Activated CD8-positive, alpha-beta memory T cell treated with anti-CD3 and anti-CD28 coated beads, Interleukin-2, amount 10 ng/mL, durations not matched to agents 7 days and 5 days (primary cell): Measurements from ENCODE around the gene ELK4. TPM values are rescaled to one million over a fixed set of nuclear protein-coding genes. Genes with fewer than 3 reads are reported as not detected.
A peak's percentile ranks its signal among the peaks of the same experiment; 100 is the strongest.
"Not testable (repeated sequence)": the region's sequence is repeated elsewhere in the genome, so short reads cannot be mapped to it uniquely, and the experiment has no call there.

ENCODE experiments used
- ATAC-seq: fragments of 150-1000 bp; cut with Tn5 transposase; one replicate; pipeline ENCODE4 v1.10.0; 2021; ENCODE audit warnings: moderate library complexity
- CTCF ChIA-PET: fragments of 350-600 bp; sonication (Branson Sonifier 250); formaldehyde crosslinking; loops from one replicate; lab custom pipeline; 2021; ENCODE audit warnings: antibody characterized with exemption; lab: Charles Lee
- DNase-seq: peaks from one replicate; pipeline ENCODE4 v3.0.0-alpha.2; 2020
- H3K27ac Mint-ChIP-seq: one replicate; pipeline ENCODE4 v1.8.0; 2021; ENCODE audit warnings: mild to moderate bottlenecking, mixed read lengths
- H3K27me3 Mint-ChIP-seq: one replicate; pipeline ENCODE4 v1.8.0; 2021; ENCODE audit warnings: mixed read lengths
- H3K36me3 Mint-ChIP-seq: one replicate; pipeline ENCODE4 v1.8.0; 2021; ENCODE audit warnings: mild to moderate bottlenecking, mixed read lengths
- H3K4me1 Mint-ChIP-seq: one replicate; pipeline ENCODE4 v1.8.0; 2021; ENCODE audit warnings: mixed read lengths
- H3K4me3 Mint-ChIP-seq: one replicate; pipeline ENCODE4 v1.8.0; 2021; ENCODE audit warnings: mild to moderate bottlenecking, moderate library complexity, mixed read lengths
- H3K9me3 Mint-ChIP-seq: one replicate; pipeline ENCODE4 v1.8.0; 2022; ENCODE audit warnings: low read depth, mixed read lengths
- total RNA-seq, 2 experiments: library from RNA; stranded (reverse); gene quantifications; one replicate each; pipeline ENCODE4 v1.2.3, GENCODE V29; 2021

ELK4 gene
- total RNA-seq, 2 experiments from 2014 or later: 70.9 to 79.7 TPM

- H3K4me3 Mint-ChIP-seq, H3K27ac Mint-ChIP-seq, ATAC-seq, DNase-seq, H3K9me3 Mint-ChIP-seq, H3K36me3 Mint-ChIP-seq: not testable (repeated sequence)
- H3K27me3 Mint-ChIP-seq: peaks cover 34% of the 10 kb centered on the region
- peaks cover 14% of the 10 kb centered on the region for H3K4me1 Mint-ChIP-seq
- CTCF ChIA-PET: interaction anchor here (1.2 to 6.1 kb wide), 7 partner anchors 14 to 240 kb away, joined by 4 to 59 read pairs (median 4); no protein-coding TSS in a partner anchor
These were observed 4.3 kb upstream of the ELK4 start for GRCh38 chr1:205636138-205636530.

DNA sequence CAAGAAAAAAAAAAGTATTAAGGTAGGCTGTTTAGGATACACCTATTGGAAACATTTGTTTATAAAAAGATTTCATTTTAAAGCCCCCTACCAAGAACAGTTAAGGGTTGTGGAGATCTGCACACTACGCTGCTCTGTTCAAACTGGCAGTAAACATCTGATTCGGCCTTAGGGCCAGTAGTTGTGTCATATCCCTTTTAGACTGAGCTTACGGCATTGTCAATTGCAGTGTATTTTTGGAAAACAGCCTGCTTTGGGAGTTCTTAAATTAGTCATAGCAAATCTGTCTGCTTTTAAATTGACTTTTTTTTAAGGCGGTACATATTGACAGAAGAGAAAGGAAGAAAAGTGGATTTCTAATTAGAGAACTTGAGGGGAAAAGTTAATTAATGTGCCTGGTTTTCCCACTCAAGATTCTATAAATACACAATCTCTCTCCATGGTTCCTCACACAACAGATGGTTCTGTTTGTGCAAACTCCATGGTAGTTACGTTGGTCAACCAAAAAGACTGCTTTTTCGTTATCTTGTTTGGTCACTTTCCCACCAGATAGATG lies 1.7 kb upstream of the ELK4 start:
- Mint-ChIP-seq H3K27me3 (peaks cover 20% of the 10 kb centered on the region), H3K9me3 (no peaks in the 10 kb centered on the region), H3K27ac (no peak overlapping the region), H3K36me3 (peaks cover 5% of the 10 kb centered on the region), H3K4me1 (peaks cover 30% of the 10 kb centered on the region), H3K4me3 (no peak overlapping the region)
- CTCF ChIA-PET: interaction anchor here (1.0 to 6.9 kb wide), 11 partner anchors 10 to 237 kb away, joined by 3 to 199 read pairs (median 6); no protein-coding TSS in a partner anchor
- no peak for ATAC-seq
- DNase-seq: no peak

DNA sequence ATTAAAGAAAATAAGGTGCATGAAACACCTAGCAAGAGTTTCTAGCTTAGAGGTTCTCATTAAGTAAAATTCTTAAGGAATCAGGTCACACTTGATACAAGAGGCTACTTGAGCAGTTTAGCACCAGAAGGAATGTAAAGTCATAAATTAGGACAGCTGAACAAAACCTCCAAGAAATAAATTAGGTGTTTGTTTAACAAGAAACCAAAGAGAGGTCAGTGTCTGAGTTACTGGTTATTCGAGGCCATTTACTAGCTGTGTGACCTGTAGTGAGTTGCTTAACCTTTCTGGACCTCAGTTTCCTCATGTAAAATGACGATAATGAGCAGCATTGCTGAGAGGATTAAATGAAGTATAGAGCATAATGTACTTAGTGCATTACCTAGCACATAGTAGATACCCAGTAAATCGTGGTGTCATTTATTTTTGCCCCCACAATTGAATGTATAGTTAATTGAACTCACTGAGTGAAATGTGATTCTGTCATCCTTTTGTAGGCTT lies 908 bp upstream of the ELK4 start:
- Mint-ChIP-seq H3K27me3 (peaks cover 13% of the 10 kb centered on the region), H3K27ac (peak overlapping the region; percentile 83), H3K36me3 (peaks cover 13% of the 10 kb centered on the region), H3K4me1 (peaks cover 36% of the 10 kb centered on the region), H3K4me3 (peak overlapping the region; percentile 80), H3K9me3 (no peaks in the 10 kb centered on the region)
- ATAC-seq (no peak), DNase-seq (no peak)
- CTCF ChIA-PET: interaction anchor here (0.6 to 6.9 kb wide), 26 partner anchors 9 to 344 kb away, joined by 3 to 199 read pairs (median 5); partner anchors contain the start of genes RAB29 and SLC45A3

DNA sequence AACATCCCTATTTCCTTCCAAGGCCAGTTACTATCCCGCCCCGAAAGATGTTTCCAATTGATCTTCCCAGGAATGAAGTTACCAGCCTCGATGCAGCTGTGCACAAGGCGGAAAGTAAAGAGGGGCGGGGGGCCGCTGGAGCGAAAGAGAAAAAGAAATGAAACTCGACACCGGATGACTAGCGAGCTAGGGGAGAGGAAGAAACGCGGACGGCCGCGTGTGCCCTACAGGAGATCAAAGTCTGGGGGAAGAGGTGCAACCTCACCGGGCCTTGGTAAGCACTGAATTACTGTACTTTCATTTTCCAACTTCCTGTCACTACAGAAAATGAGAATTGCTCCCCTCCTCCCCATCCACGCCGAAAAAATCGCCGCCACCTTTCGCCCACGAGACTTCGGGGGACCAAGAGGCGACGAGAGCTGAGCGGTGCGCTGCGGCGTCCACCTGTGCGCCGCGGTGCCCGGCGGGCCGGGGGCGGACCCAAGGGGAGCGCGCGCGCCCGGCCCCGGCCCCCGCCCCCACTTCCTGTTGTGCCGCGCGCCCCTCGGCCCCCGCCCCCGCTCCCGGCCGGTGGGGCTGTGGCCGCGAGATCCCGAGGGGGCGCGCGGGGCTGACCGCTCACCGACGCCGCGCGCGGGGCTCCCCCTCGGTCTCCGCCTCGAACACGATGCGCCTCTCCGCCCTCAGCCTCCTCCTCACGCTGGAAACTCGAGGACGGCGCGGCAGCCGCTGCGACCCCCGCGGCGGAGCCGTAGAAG lies 622 bp downstream of the ELK4 start:
- ATAC-seq (peak; percentile 71), DNase-seq (peak; percentile 92)
- Mint-ChIP-seq H3K27me3 (no peaks in the 10 kb centered on the region), H3K36me3 (peaks cover 25% of the 10 kb centered on the region), H3K9me3 (no peaks in the 10 kb centered on the region), H3K4me1 (peaks cover 47% of the 10 kb centered on the region), H3K27ac (peak overlapping the region; percentile 100), H3K4me3 (peak overlapping the region; percentile 91)
- CTCF ChIA-PET: interaction anchor here (0.8 to 6.9 kb wide), 13 partner anchors 11 to 200 kb away, joined by 3 to 199 read pairs (median 4); partner anchors contain the start of gene SLC45A3

DNA sequence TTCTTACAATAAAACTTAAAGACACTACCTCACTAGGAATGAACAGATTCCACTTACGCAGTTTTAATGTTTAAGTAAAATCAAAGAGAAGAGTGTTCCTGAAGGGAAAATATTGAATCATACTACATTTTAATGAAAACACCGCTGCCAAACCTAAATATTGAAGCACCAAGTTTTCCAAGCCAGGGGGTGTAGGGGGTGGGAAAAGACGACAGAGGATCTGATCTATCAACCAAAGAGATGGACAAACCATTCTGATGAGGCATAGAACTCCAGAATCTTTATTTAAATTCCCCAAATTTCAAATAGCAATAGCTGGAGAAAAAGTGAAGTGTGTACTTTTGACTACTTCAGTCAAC lies 1.2 kb downstream of the ELK4 start:
- CTCF ChIA-PET: interaction anchor here (0.8 to 6.9 kb wide), 8 partner anchors 22 to 199 kb away, joined by 3 to 199 read pairs (median 4); no protein-coding TSS in a partner anchor
- Mint-ChIP-seq H3K27me3 (no peaks in the 10 kb centered on the region), H3K4me3 (peak overlapping the region; percentile 91), H3K36me3 (peaks cover 30% of the 10 kb centered on the region), H3K4me1 (peaks cover 52% of the 10 kb centered on the region), H3K9me3 (no peaks in the 10 kb centered on the region), H3K27ac (peak overlapping the region; percentile 100)
- no peak for ATAC-seq
- no peak for DNase-seq

GRCh38 chr1:205630241-205630640 lies 1.6 kb downstream of the ELK4 start:
- DNase-seq (no peak), ATAC-seq (no peak)
- H3K27me3 Mint-ChIP-seq: no peaks in the 10 kb centered on the region
- CTCF ChIA-PET: interaction anchor here (0.9 to 6.9 kb wide), 8 partner anchors 22 to 199 kb away, joined by 3 to 199 read pairs (median 4); no protein-coding TSS in a partner anchor
- no peaks in the 10 kb centered on the region for H3K9me3 Mint-ChIP-seq
- peaks cover 53% of the 10 kb centered on the region for H3K4me1 Mint-ChIP-seq
- peak overlapping the region; percentile 91 for H3K4me3 Mint-ChIP-seq
- H3K36me3 Mint-ChIP-seq: peaks cover 30% of the 10 kb centered on the region
- peak overlapping the region; percentile 100 for H3K27ac Mint-ChIP-seq

- ATAC-seq: no peak
- CTCF ChIA-PET: interaction anchor here (1.3 to 6.9 kb wide), 6 partner anchors 27 to 105 kb away, joined by 3 to 199 read pairs (median 6); no protein-coding TSS in a partner anchor
- DNase-seq: no peak
- no peaks in the 10 kb centered on the region for H3K9me3 Mint-ChIP-seq
- peaks cover 57% of the 10 kb centered on the region for H3K4me1 Mint-ChIP-seq
- H3K27me3 Mint-ChIP-seq: no peaks in the 10 kb centered on the region
- peak overlapping the region; percentile 100 for H3K27ac Mint-ChIP-seq
- H3K36me3 Mint-ChIP-seq: peaks cover 30% of the 10 kb centered on the region
- peak overlapping the region; percentile 91 for H3K4me3 Mint-ChIP-seq
These were observed 2.1 kb downstream of the ELK4 start for GRCh38 chr1:205629751-205630150.

DNA sequence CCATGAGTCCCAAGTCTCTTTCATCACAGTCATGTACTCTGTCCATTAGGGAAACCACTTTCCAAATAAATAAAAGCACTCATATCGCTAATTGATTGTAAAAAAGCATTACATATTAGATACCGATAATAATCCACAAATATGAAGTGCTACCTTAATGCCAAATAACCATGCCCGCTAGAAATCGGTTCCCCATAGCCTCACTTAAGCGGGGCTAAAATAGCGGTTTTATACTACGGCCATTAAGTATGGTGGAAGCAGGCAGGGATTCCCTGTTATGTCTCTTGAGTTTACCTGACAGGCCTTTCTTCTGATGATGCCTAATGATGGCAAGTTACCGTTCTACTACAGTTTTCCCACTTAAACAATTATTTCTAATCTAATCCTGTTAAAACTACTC lies 3.9 kb downstream of the ELK4 start:
- H3K27ac Mint-ChIP-seq: peak overlapping the region; percentile 100
- CTCF ChIA-PET: interaction anchor here (2.2 to 6.9 kb wide), 2 partner anchors 30 to 35 kb away, joined by 7 to 199 read pairs; no protein-coding TSS in a partner anchor
- no peak overlapping the region for H3K4me3 Mint-ChIP-seq
- ATAC-seq: no peak
- H3K27me3 Mint-ChIP-seq: no peaks in the 10 kb centered on the region
- DNase-seq: no peak
- H3K9me3 Mint-ChIP-seq: no peaks in the 10 kb centered on the region
- H3K36me3 Mint-ChIP-seq: peaks cover 39% of the 10 kb centered on the region
- peaks cover 58% of the 10 kb centered on the region for H3K4me1 Mint-ChIP-seq

GRCh38 chr1:205626216-205626615 lies 5.6 kb downstream of the ELK4 start:
- Mint-ChIP-seq H3K4me1 (peaks cover 50% of the 10 kb centered on the region), H3K4me3 (peak overlapping the region; percentile 54), H3K9me3 (no peaks in the 10 kb centered on the region), H3K27me3 (no peaks in the 10 kb centered on the region), H3K36me3 (peaks cover 46% of the 10 kb centered on the region), H3K27ac (peak overlapping the region; percentile 62)
- CTCF ChIA-PET: interaction anchor here (0.9 to 1.4 kb wide), 2 partner anchors 32 to 34 kb away, joined by 4 to 7 read pairs; no protein-coding TSS in a partner anchor
- ATAC-seq (no peak), DNase-seq (no peak)

DNA sequence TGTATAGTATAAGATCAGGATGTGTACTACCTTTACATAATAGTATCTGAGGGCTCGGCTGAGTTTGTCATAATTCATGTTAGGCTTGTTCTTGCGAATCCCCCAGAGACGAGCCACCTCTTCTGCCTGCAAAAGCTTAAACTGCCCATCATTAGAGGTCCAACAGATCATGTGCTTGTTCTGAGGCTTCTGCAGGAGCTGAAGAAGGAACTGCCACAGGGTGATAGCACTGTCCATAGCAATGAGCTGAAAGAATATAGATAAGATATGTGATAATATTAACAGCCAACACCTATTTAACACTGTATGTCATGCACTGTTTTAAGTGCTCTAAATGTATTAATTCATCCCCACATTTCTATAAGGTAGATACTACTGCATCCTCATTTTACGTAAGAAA lies 8.2 kb downstream of the ELK4 start:
- H3K27me3 Mint-ChIP-seq: no peaks in the 10 kb centered on the region
- DNase-seq (no peak), ATAC-seq (no peak)
- H3K36me3 Mint-ChIP-seq: peaks cover 63% of the 10 kb centered on the region
- CTCF ChIA-PET: interaction anchor here (0.6 to 2.1 kb wide), 4 partner anchors 9 to 121 kb away, joined by 3 to 15 read pairs (median 5); partner anchors contain the start of gene ELK4
- no peak overlapping the region for H3K4me3 Mint-ChIP-seq
- no peak overlapping the region for H3K27ac Mint-ChIP-seq
- no peaks in the 10 kb centered on the region for H3K9me3 Mint-ChIP-seq
- H3K4me1 Mint-ChIP-seq: peaks cover 39% of the 10 kb centered on the region

GRCh38 chr1:205620269-205620668 lies 11.5 kb downstream of the ELK4 start:
- Mint-ChIP-seq H3K4me1 (peaks cover 20% of the 10 kb centered on the region), H3K27me3 (no peaks in the 10 kb centered on the region), H3K27ac (peak overlapping the region; percentile 4), H3K4me3 (no peak overlapping the region), H3K9me3 (no peaks in the 10 kb centered on the region), H3K36me3 (peaks cover 54% of the 10 kb centered on the region)
- CTCF ChIA-PET: interaction anchor here (1.2 to 2.1 kb wide), 3 partner anchors 12 to 37 kb away, joined by 3 to 7 read pairs (median 5); partner anchors contain the start of gene ELK4
- ATAC-seq (no peak), DNase-seq (no peak)

GRCh38 chr1:205619376-205619775 lies 12.4 kb downstream of the ELK4 start:
- Mint-ChIP-seq H3K4me3 (no peak overlapping the region), H3K36me3 (peaks cover 58% of the 10 kb centered on the region), H3K9me3 (no peaks in the 10 kb centered on the region), H3K27ac (no peak overlapping the region), H3K27me3 (no peaks in the 10 kb centered on the region), H3K4me1 (peaks cover 17% of the 10 kb centered on the region)
- CTCF ChIA-PET: interaction anchor here (1.7 to 2.1 kb wide), 3 partner anchors 12 to 38 kb away, joined by 3 to 9 read pairs (median 7); partner anchors contain the start of gene ELK4
- DNase-seq (no peak), ATAC-seq (no peak)
